ENCODE results near the gene REPS2. TPM values are rescaled to one million over a fixed set of nuclear protein-coding genes. Genes with fewer than 3 reads are reported as not detected.

REPS2 gene
- total and polyA plus RNA-seq, 2 donors from 2014 or later: 19.6 to 36.3 TPM

GRCh38 chrX:17000751-17001150 lies 54.3 kb downstream of the REPS2 start:
- Histone ChIP-seq H3K9me3 (ENCODE audit: control insufficient read depth in 2 of 3, insufficient read depth in 1 of 3, low read length in 3 of 3) (no peaks in the 10 kb centered on the region), H3K9ac (ENCODE audit: low read length in 3 of 3) (no peak overlapping the region), H3K36me3 (ENCODE audit: control insufficient read depth in 2 of 3, insufficient read depth in 3 of 3, low read length in 3 of 3) (no peaks in the 10 kb centered on the region), H3K4me1 (ENCODE audit: control insufficient read depth in 2 of 3, insufficient read depth in 2 of 3, low read depth in 1 of 3, low read length in 3 of 3) (no peaks in the 10 kb centered on the region), H3K27ac (ENCODE audit: low read depth in 2 of 2, low read length in 2 of 2) (no peak overlapping the region), H3K4me3 (ENCODE audit: low read length in 3 of 3) (no peak overlapping the region), H3K27me3 (ENCODE audit: control insufficient read depth, insufficient read depth, low read length) (peaks cover 7% of the 10 kb centered on the region)
- TF ChIP-seq CTCF (IDR thresholded peaks at IDR 0.05; ENCODE audit: borderline replicate concordance, extremely low read depth, insufficient read depth): no peak
- no peak for DNase-seq
- intact Hi-C loops (cut with DNase I): no loop called here
- no peak for FAIRE-seq

GRCh38 chrX:17005712-17006368 lies 59.4 kb downstream of the REPS2 start:
- no peak for DNase-seq
- no peaks in the 10 kb centered on the region for H3K36me3 ChIP-seq (ENCODE audit: control insufficient read depth in 2 of 3, insufficient read depth in 3 of 3, low read length in 3 of 3)
- H3K4me1 ChIP-seq (ENCODE audit: control insufficient read depth in 2 of 3, insufficient read depth in 2 of 3, low read depth in 1 of 3, low read length in 3 of 3): no peaks in the 10 kb centered on the region
- no peaks in the 10 kb centered on the region for H3K9me3 ChIP-seq (ENCODE audit: control insufficient read depth in 2 of 3, insufficient read depth in 1 of 3, low read length in 3 of 3)
- no peak for TF ChIP-seq CTCF (IDR thresholded peaks at IDR 0.05; ENCODE audit: borderline replicate concordance, extremely low read depth, insufficient read depth)
- FAIRE-seq: peak; percentile 73
- intact Hi-C loops (cut with DNase I): no loop called here
- no peak overlapping the region for H3K9ac ChIP-seq (ENCODE audit: low read length in 3 of 3)
- H3K27me3 ChIP-seq (ENCODE audit: control insufficient read depth, insufficient read depth, low read length): peaks cover 15% of the 10 kb centered on the region
- H3K4me3 ChIP-seq (ENCODE audit: low read length in 3 of 3): peak overlapping the region in 1 of 3 donors; percentile 61
- peak overlapping the region in 1 of 2 donors; percentile 74 for H3K27ac ChIP-seq (ENCODE audit: low read depth in 2 of 2, low read length in 2 of 2)

GRCh38 chrX:17007134-17007768 lies 60.8 kb downstream of the REPS2 start:
- H3K4me1 ChIP-seq (ENCODE audit: control insufficient read depth in 2 of 3, insufficient read depth in 2 of 3, low read depth in 1 of 3, low read length in 3 of 3): no peaks in the 10 kb centered on the region
- H3K27me3 ChIP-seq (ENCODE audit: control insufficient read depth, insufficient read depth, low read length): peaks cover 15% of the 10 kb centered on the region
- H3K27ac ChIP-seq (ENCODE audit: low read depth in 2 of 2, low read length in 2 of 2): peak overlapping the region in 1 of 2 donors; percentile 38
- peak in 3 of 5 donors; percentile 36 to 60 (median 55) for DNase-seq
- no peaks in the 10 kb centered on the region for H3K36me3 ChIP-seq (ENCODE audit: control insufficient read depth in 2 of 3, insufficient read depth in 3 of 3, low read length in 3 of 3)
- intact Hi-C loops (cut with DNase I): no loop called here
- no peak for FAIRE-seq
- no peaks in the 10 kb centered on the region for H3K9me3 ChIP-seq (ENCODE audit: control insufficient read depth in 2 of 3, insufficient read depth in 1 of 3, low read length in 3 of 3)
- TF ChIP-seq CTCF (IDR thresholded peaks at IDR 0.05; ENCODE audit: borderline replicate concordance, extremely low read depth, insufficient read depth): peak; percentile 28
- no peak overlapping the region for H3K9ac ChIP-seq (ENCODE audit: low read length in 3 of 3)
- peak overlapping the region in 1 of 3 donors; percentile 61 for H3K4me3 ChIP-seq (ENCODE audit: low read length in 3 of 3)
